H9 (cell line): ENCODE measurements around the gene ST3GAL5. TPM values are rescaled to one million over a fixed set of nuclear protein-coding genes. Genes with fewer than 3 reads are reported as not detected.

Source experiments
- DNase-seq: peaks from one replicate; pipeline ENCODE4 v3.0.0-alpha.2; 2017
- H2AFZ ChIP-seq: one replicate; pipeline ENCODE4 v1.6.1; 2013; ENCODE audit warnings: mild to moderate bottlenecking, low read length, control low read depth, moderate library complexity
- H2AK5ac ChIP-seq: 2 replicates; pipeline ENCODE4 v1.6.1; 2013; ENCODE audit warnings: low read length, control low read depth, mixed read lengths; ENCODE audit not compliant: insufficient read length
- H2BK120ac ChIP-seq: one replicate; pipeline ENCODE4 v1.6.1; 2013; ENCODE audit warnings: low read depth, mild to moderate bottlenecking, low read length, control low read depth, inconsistent platforms; ENCODE audit not compliant: poor library complexity, severe bottlenecking
- H2BK12ac ChIP-seq: 2 replicates; pipeline ENCODE4 v1.6.1; 2013; ENCODE audit warnings: low read length, control low read depth, mixed read lengths, low read depth; ENCODE audit not compliant: insufficient read length
- H2BK15ac ChIP-seq: 2 replicates; pipeline ENCODE4 v1.6.1; 2013; ENCODE audit warnings: low read depth, low read length, control low read depth
- H2BK20ac ChIP-seq: one replicate; pipeline ENCODE4 v1.6.1; 2013; ENCODE audit warnings: low read depth, mild to moderate bottlenecking, low read length, control low read depth, inconsistent platforms; ENCODE audit not compliant: poor library complexity, severe bottlenecking
- H2BK5ac ChIP-seq: 2 replicates; pipeline ENCODE4 v1.6.1; 2013; ENCODE audit warnings: low read length, control low read depth, mixed read lengths; ENCODE audit not compliant: insufficient read length
- H3K14ac ChIP-seq: 2 replicates; pipeline ENCODE4 v1.6.1; 2013; ENCODE audit warnings: low read length, control low read depth; ENCODE audit not compliant: insufficient read depth
- H3K18ac ChIP-seq: 2 replicates; pipeline ENCODE4 v1.6.1; 2013; ENCODE audit warnings: low read depth, mild to moderate bottlenecking, mixed read lengths, low read length, control low read depth; ENCODE audit not compliant: insufficient read length
- H3K23ac ChIP-seq: 2 replicates; pipeline ENCODE4 v1.6.1; 2013; ENCODE audit warnings: low read length, control low read depth, mixed read lengths, low read depth; ENCODE audit not compliant: insufficient read length
- H3K23me2 ChIP-seq: 2 replicates; pipeline ENCODE4 v1.6.1; 2013; ENCODE audit warnings: low read depth, mild to moderate bottlenecking, mixed read lengths, low read length, control low read depth; ENCODE audit not compliant: insufficient read length, poor library complexity, severe bottlenecking
- H3K27ac ChIP-seq: 2 replicates; pipeline ENCODE4 v1.5.1; 2013; ENCODE audit warnings: low read length, control low read depth, mixed read lengths, low read depth; ENCODE audit not compliant: insufficient read length
- H3K27me3 ChIP-seq: 2 replicates; pipeline ENCODE4 v1.6.1; 2013; ENCODE audit warnings: low read length, control low read depth, inconsistent platforms; ENCODE audit not compliant: insufficient read depth
- H3K4ac ChIP-seq: 2 replicates; pipeline ENCODE4 v1.6.1; 2013; ENCODE audit warnings: low read depth, mild to moderate bottlenecking, control low read depth, inconsistent platforms, low read length, moderate library complexity
- H3K4me1 ChIP-seq: 2 replicates; pipeline ENCODE4 v1.6.1; 2013; ENCODE audit warnings: low read length, control low read depth, inconsistent platforms; ENCODE audit not compliant: insufficient read depth
- H3K4me2 ChIP-seq: 2 replicates; pipeline ENCODE4 v1.6.1; 2013; ENCODE audit warnings: low read length, control low read depth, mixed read lengths; ENCODE audit not compliant: insufficient read length, insufficient read depth
- H3K56ac ChIP-seq: 2 replicates; pipeline ENCODE4 v1.6.1; 2013; ENCODE audit warnings: low read depth, mild to moderate bottlenecking, mixed read lengths, low read length, control low read depth; ENCODE audit not compliant: insufficient read length
- H3K79me1 ChIP-seq: 2 replicates; pipeline ENCODE4 v1.6.1; 2013; ENCODE audit warnings: low read depth, mild to moderate bottlenecking, moderate library complexity, low read length, control low read depth, inconsistent platforms; ENCODE audit not compliant: insufficient read depth, poor library complexity, severe bottlenecking
- H3K79me2 ChIP-seq: 2 replicates; pipeline ENCODE4 v1.6.1; 2013; ENCODE audit warnings: low read length, control low read depth, inconsistent platforms; ENCODE audit not compliant: insufficient read depth
- H3K9ac ChIP-seq: 2 replicates; pipeline ENCODE4 v1.6.1; 2013; ENCODE audit warnings: low read length, control low read depth, mixed read lengths; ENCODE audit not compliant: insufficient read length; ENCODE audit errors: extremely low read depth
- H3K9me3 ChIP-seq: one replicate; pipeline ENCODE4 v1.6.1; 2013; ENCODE audit warnings: low read depth, low read length, inconsistent platforms; ENCODE audit not compliant: control insufficient read depth
- H3T11ph ChIP-seq: one replicate; pipeline ENCODE4 v1.6.1; 2013; ENCODE audit warnings: mild to moderate bottlenecking, low read length, control low read depth, inconsistent platforms
- H4K20me1 ChIP-seq: one replicate; pipeline ENCODE4 v1.6.1; 2013; ENCODE audit not compliant: control insufficient read depth, insufficient read length, insufficient read depth
- H4K5ac ChIP-seq: 2 replicates; pipeline ENCODE4 v1.6.1; 2013; ENCODE audit warnings: low read depth, mild to moderate bottlenecking, mixed read lengths, low read length, control low read depth; ENCODE audit not compliant: insufficient read length
- H4K8ac ChIP-seq: replicated peaks from 2 replicates; pipeline ENCODE4 v1.6.1; 2013; ENCODE audit warnings: low read length, control low read depth, mixed read lengths, low read depth; ENCODE audit not compliant: insufficient read length
- H4K91ac ChIP-seq: 2 replicates; pipeline ENCODE4 v1.6.1; 2013; ENCODE audit warnings: low read depth, mild to moderate bottlenecking, moderate library complexity, mixed read lengths, low read length, control low read depth; ENCODE audit not compliant: insufficient read length
- H3K27ac Mint-ChIP-seq, 3 experiments: 2 replicates in 2 of 3; 3 replicates in 1 of 3; pipeline ENCODE4 v1.8.0; 2020 to 2021; ENCODE audit warnings: mixed read lengths in 3 of 3, mild to moderate bottlenecking in 1 of 3, moderate library complexity in 1 of 3
- H3K27me3 Mint-ChIP-seq: 2 replicates; pipeline ENCODE4 v1.8.0; 2021; ENCODE audit warnings: low read depth, mild to moderate bottlenecking, moderate library complexity, mixed read lengths
- H3K36me3 Mint-ChIP-seq, 3 experiments: 2 replicates in 2 of 3; 3 replicates in 1 of 3; pipeline ENCODE4 v1.8.0; 2020 to 2021; ENCODE audit warnings: low read depth in 3 of 3, mixed read lengths in 3 of 3; ENCODE audit not compliant: insufficient read depth in 1 of 3
- H3K4me1 Mint-ChIP-seq, 2 experiments: 2 replicates each; pipeline ENCODE4 v1.8.0; 2020; ENCODE audit warnings: mixed read lengths in 2 of 2
- H3K4me3 Mint-ChIP-seq, 2 experiments: 2 replicates in 1 of 2; 3 replicates in 1 of 2; pipeline ENCODE4 v1.8.0; 2020 to 2021; ENCODE audit warnings: mild to moderate bottlenecking in 2 of 2, mixed read lengths in 2 of 2, moderate library complexity in 1 of 2
- H3K9me3 Mint-ChIP-seq, 2 experiments: 2 replicates in 1 of 2; 3 replicates in 1 of 2; pipeline ENCODE4 v1.8.0; 2020; ENCODE audit warnings: mild to moderate bottlenecking in 2 of 2, mixed read lengths in 2 of 2, moderate library complexity in 1 of 2
- CTCF ChIP-seq: fragments of 200-600 bp; sonication (generic); conservative IDR thresholded peaks from 3 replicates; pipeline ENCODE4 v1.8.0; 2021; ENCODE audit warnings: antibody characterized with exemption, mild to moderate bottlenecking
- total RNA-seq: library from RNA; stranded (reverse); gene quantifications from 2 replicates; pipeline ENCODE4 v1.2.1, GENCODE V29; 2021

The ST3GAL5 gene
- total RNA-seq, 1 experiment from 2014 or later, result 3.3 TPM

- Histone ChIP-seq H2AK5ac (no peak overlapping the region), H4K5ac (no peak overlapping the region), H3K23ac (no peak overlapping the region), H2BK15ac (no peak overlapping the region), H3K14ac (no peak overlapping the region), H3T11ph (no peak overlapping the region), H3K27ac (no peak overlapping the region), H3K79me1 (no peaks in the 10 kb centered on the region), H3K18ac (no peak overlapping the region), H3K9me3 (no peaks in the 10 kb centered on the region), H2BK12ac (no peak overlapping the region), H2BK120ac (no peak overlapping the region), H3K23me2 (no peaks in the 10 kb centered on the region), H2BK5ac (no peak overlapping the region), H2BK20ac (no peak overlapping the region), H3K4me1 (no peaks in the 10 kb centered on the region), H4K20me1 (no peaks in the 10 kb centered on the region), H3K27me3 (no peaks in the 10 kb centered on the region), H3K9ac (no peak overlapping the region), H3K4ac (no peak overlapping the region), H2AFZ (no peak overlapping the region), H3K79me2 (no peaks in the 10 kb centered on the region), H4K91ac (no peak overlapping the region), H3K4me2 (no peak overlapping the region), H3K56ac (no peak overlapping the region), H4K8ac (no peak overlapping the region)
- DNase-seq, result no peak
- no peaks in the 10 kb centered on the region for H3K4me1 Mint-ChIP-seq
- peaks cover 10% of the 10 kb centered on the region for H3K27me3 Mint-ChIP-seq
- no peaks in the 10 kb centered on the region for H3K9me3 Mint-ChIP-seq
- H3K27ac Mint-ChIP-seq, result no peak overlapping the region
- H3K36me3 Mint-ChIP-seq, result no peaks in the 10 kb centered on the region; a peak in 1 of 7 replicates
- no peak overlapping the region for H3K4me3 Mint-ChIP-seq
- TF ChIP-seq CTCF, result no peak
Observed at GRCh38 chr2:85834466-85834865, 54.3 kb downstream of the ST3GAL5 start.
